HFFc6 (cell line): ENCODE measurements around the gene MRPL47. TPM values are rescaled to one million over a fixed set of nuclear protein-coding genes. Genes with fewer than 3 reads are reported as not detected.
A peak's percentile ranks its signal among the peaks of the same experiment; 100 is the strongest.

Source experiments
- DNase-seq: peaks from one replicate; pipeline ENCODE4 v3.0.0-alpha.2; 2018
- H3K27ac Mint-ChIP-seq: 2 replicates; pipeline ENCODE4 v1.8.0; 2020; ENCODE audit warnings: mild to moderate bottlenecking, mixed read lengths
- H3K27me3 Mint-ChIP-seq: 2 replicates; pipeline ENCODE4 v1.8.0; 2021; ENCODE audit warnings: mild to moderate bottlenecking, moderate library complexity, mixed read lengths; ENCODE audit not compliant: insufficient read depth
- H3K36me3 Mint-ChIP-seq: 2 replicates; pipeline ENCODE4 v1.8.0; 2021; ENCODE audit warnings: low read depth, mixed read lengths
- H3K4me1 Mint-ChIP-seq: 2 replicates; pipeline ENCODE4 v1.8.0; 2020; ENCODE audit warnings: low read depth, mixed read lengths
- H3K4me3 Mint-ChIP-seq: 2 replicates; pipeline ENCODE4 v1.8.0; 2020; ENCODE audit warnings: mild to moderate bottlenecking, moderate library complexity, mixed read lengths
- H3K9me3 Mint-ChIP-seq: 2 replicates; pipeline ENCODE4 v1.8.0; 2020; ENCODE audit warnings: mild to moderate bottlenecking, mixed read lengths
- CTCF ChIP-seq: fragments of 200-600 bp; sonication (generic); IDR thresholded peaks from 2 replicates; pipeline ENCODE4 v1.5.0; 2021; ENCODE audit warnings: antibody characterized with exemption, mild to moderate bottlenecking
- total RNA-seq, 6 experiments: library from RNA; stranded (reverse); fragmentation: NEBNext Ultra II Directional; extraction: Animal tissue kit (Norgen Biotek cat#: 25700); gene quantifications; 2 replicates in 1 of 6; 3 replicates in 5 of 6; pipeline ENCODE4 v1.2.3, GENCODE V29; 2021

Gene MRPL47
- total RNA-seq, 6 experiments from 2014 or later, result 49.4 to 59.7 (median 56.0) TPM

DNA sequence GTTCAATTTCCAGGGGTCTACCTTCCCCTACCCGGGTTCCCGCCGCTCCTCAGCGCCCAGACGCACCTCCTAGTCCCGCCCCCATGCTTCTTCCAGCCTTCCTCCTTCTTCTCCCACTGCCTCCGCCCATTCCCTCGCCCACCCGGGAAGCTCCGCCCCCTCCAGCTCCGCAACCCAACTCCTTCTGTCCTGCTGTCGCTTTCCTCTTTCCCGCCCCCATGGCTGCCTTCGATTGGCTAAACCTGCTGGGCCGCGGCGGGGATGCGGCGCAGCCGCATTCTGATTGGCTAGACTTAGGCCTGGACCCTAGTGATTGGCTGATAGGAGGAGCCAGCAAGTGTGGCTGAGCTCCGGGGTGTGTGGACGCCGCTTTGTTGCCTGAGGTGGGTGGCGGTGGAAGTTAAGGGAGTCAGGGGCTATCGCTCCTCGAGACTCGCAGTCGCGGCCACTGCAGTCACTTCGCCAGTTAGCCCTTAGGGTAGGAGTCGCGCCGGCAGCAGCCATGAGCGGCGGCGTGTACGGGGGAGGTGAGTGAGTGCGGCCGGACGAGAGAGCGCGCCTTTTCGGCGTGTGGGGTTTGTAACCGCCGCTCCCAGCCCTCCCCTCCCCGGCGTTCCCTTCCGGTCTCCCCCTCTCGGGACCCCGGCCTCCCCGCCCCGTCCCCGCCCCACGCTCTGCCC, 41.7 kb downstream of the MRPL47 start, which contains the start of gene ACTL6A:
Gene ACTL6A, plus strand, starts transcription at position 336 of the 680 bp plus-strand sequence. Its CDS starts 167 bp downstream, at position 503.
- no peaks in the 10 kb centered on the region for H3K36me3 Mint-ChIP-seq
- H3K9me3 Mint-ChIP-seq, result no peaks in the 10 kb centered on the region
- H3K27ac Mint-ChIP-seq, result peak within 1 kb of the TSS; percentile 94
- H3K27me3 Mint-ChIP-seq, result no peaks in the 10 kb centered on the region
- peak within 1 kb of the TSS; percentile 96 for H3K4me3 Mint-ChIP-seq
- TF ChIP-seq CTCF, result no peak
- DNase-seq, result peak; percentile 100
- peaks cover 27% of the 10 kb centered on the region for H3K4me1 Mint-ChIP-seq

DNA sequence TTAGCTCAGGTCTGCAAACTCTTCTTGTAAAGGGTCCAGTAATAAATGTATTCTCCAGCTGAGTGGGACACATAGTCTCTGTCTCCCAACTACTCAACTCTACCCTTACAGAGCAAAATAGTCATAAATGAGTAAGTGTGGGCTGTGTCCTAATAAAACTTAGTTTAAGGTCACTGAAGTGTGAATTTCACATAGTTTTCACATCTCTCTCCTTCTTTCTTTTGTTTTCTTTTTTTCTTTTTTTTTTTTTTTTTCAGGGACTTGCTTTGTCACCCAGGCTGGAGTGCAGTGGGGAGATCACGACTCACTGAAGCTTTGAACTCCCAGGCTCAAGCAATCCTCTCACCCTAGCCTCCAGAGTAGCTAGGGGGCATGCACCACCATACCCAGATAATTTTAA, 43.6 kb downstream of the MRPL47 start:
- Mint-ChIP-seq H3K27me3 (no peaks in the 10 kb centered on the region), H3K4me1 (peaks cover 22% of the 10 kb centered on the region), H3K9me3 (no peaks in the 10 kb centered on the region), H3K27ac (no peak overlapping the region), H3K4me3 (no peak overlapping the region), H3K36me3 (no peaks in the 10 kb centered on the region)
- DNase-seq, result no peak
- no peak for TF ChIP-seq CTCF

DNA sequence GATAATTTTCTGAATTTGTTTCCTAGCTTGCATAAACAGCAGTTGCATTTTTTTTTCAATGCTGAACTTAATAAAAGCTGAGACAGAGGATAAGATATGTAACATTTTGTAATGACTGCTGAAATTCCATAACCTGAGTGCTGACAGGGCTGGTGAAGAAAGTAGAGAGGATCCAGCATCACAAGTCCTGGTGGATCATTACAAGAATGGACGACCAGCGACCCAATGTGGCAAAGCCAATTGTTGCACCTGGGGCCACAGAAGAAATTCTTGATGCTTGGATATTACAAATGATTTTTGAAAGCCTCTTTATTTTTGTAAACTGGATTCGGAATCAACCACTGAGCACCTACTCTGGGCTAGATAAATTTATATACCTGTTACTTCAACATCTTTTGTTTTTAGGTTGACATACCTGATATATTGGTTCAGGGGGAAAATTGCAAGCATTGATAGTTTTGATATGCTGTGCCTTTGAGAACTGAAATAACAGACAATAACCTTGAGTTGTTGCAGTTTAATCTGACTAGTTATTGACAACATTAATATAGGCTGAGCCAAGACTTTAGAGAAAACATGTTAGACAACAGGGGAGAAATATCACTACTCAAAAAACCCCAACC, 45.6 kb downstream of the MRPL47 start:
- Mint-ChIP-seq H3K9me3 (no peaks in the 10 kb centered on the region), H3K4me3 (no peak overlapping the region), H3K27me3 (no peaks in the 10 kb centered on the region), H3K36me3 (no peaks in the 10 kb centered on the region), H3K27ac (no peak overlapping the region), H3K4me1 (peaks cover 10% of the 10 kb centered on the region; the same call in 1 of the 2 replicates)
- DNase-seq, result peak; percentile 69
- TF ChIP-seq CTCF, result peak; percentile 86

DNA sequence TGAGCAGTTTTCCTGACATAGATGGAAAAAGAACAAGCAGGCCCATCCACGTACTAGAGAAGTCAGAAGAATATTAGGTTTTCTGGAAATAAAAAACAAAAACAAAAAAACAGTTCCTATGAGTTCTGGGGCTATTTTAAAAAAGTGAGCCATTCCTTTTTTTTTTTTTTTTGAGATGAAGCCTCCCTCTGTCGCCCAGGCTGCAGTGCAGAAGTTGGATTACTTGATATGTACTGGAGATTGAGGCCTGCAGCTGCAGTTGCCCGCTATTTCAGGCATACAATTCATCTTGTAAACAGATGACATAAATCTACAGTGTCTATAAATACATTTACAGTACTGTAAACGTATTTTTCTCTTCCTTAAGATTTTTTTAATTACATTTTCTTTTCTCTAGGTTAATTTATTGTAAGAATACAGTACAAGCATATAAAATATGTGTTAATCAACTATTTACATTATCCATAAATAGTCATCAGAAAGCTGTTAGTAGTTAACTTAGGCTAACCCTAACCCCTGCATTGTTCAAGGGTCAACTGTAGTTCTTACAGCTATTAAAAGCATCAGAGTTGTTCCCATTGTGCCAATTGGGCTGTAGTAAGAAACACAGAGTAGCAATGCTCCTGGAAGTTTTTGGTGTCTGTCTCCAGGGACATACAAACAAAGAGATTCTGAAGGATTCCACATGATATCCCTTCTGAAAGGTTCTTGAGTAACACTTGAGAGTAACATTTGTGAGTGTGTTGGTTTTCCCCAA, 52.9 kb downstream of the MRPL47 start:
- H3K27me3 Mint-ChIP-seq, result peaks cover 2% of the 10 kb centered on the region; the same call in 1 of the 2 replicates
- no peak overlapping the region for H3K4me3 Mint-ChIP-seq
- no peaks in the 10 kb centered on the region for H3K4me1 Mint-ChIP-seq
- H3K9me3 Mint-ChIP-seq, result no peaks in the 10 kb centered on the region
- no peak for TF ChIP-seq CTCF
- no peak overlapping the region for H3K27ac Mint-ChIP-seq
- H3K36me3 Mint-ChIP-seq, result no peaks in the 10 kb centered on the region
- no peak for DNase-seq

DNA sequence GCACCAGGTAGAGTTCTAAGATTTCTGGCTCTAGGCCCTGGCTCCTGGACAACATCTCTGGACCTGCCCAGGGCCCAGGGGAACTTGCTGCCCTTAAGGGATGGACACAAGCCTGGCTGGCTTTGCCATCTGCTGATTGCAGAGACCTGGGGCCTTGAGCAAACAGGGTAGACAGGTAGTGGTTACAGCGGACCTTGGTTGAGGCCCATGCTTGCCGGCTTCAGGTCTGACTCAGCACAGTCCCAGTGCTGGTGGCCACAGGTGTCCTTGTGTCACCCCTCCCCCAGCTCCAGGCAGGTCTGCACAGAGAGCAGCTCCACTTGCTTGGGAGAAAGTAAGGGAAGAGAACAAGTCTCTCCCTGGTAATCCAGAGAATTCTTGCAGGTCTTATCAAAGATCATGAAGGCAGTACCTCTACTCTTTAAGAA, 57.6 kb downstream of the MRPL47 start:
- TF ChIP-seq CTCF, result no peak
- Mint-ChIP-seq H3K27me3 (peaks cover 2% of the 10 kb centered on the region), H3K4me1 (peaks cover 13% of the 10 kb centered on the region), H3K36me3 (peaks cover 9% of the 10 kb centered on the region; the same call in 1 of the 2 replicates), H3K9me3 (peaks cover 22% of the 10 kb centered on the region), H3K27ac (no peak overlapping the region), H3K4me3 (no peak overlapping the region)
- no peak for DNase-seq
